Activated CD4-positive, alpha-beta T cell treated with anti-CD3 and anti-CD28 coated beads, Interleukin-2, amount 10 ng/mL, durations not matched to agents 7 days and 5 days (primary cell): ENCODE data around the gene FBXO34. TPM values are rescaled to one million over a fixed set of nuclear protein-coding genes. Genes with fewer than 3 reads are reported as not detected.

Experiments
- CTCF ChIA-PET: fragments of 350-600 bp; sonication (Branson Sonifier 250); formaldehyde crosslinking; loops from one replicate; lab custom pipeline; 2021; ENCODE audit warnings: antibody characterized with exemption; lab: Charles Lee
- POLR2A ChIA-PET: fragments of 350-600 bp; sonication (Branson Sonifier 250); formaldehyde crosslinking; loops from one replicate; lab custom pipeline; 2021; ENCODE audit warnings: antibody characterized with exemption; lab: Charles Lee
- DNase-seq: peaks from one replicate; pipeline ENCODE4 v3.0.0-alpha.2; 2020
- H3K27ac Mint-ChIP-seq: one replicate; pipeline ENCODE4 v1.8.0; 2021; ENCODE audit warnings: mild to moderate bottlenecking, moderate library complexity, mixed read lengths
- H3K27me3 Mint-ChIP-seq: one replicate; pipeline ENCODE4 v1.8.0; 2021; ENCODE audit warnings: mixed read lengths
- H3K36me3 Mint-ChIP-seq: one replicate; pipeline ENCODE4 v1.8.0; 2021; ENCODE audit warnings: low read depth, mixed read lengths
- H3K4me1 Mint-ChIP-seq: one replicate; pipeline ENCODE4 v1.8.0; 2021; ENCODE audit warnings: mixed read lengths
- H3K4me3 Mint-ChIP-seq: one replicate; pipeline ENCODE4 v1.8.0; 2021; ENCODE audit warnings: mild to moderate bottlenecking, moderate library complexity, mixed read lengths
- H3K9me3 Mint-ChIP-seq: one replicate; pipeline ENCODE4 v1.8.0; 2021; ENCODE audit warnings: mixed read lengths
- total RNA-seq, 2 experiments: library from RNA; stranded (reverse); gene quantifications; one replicate each; pipeline ENCODE4 v1.2.3, GENCODE V29; 2021

The FBXO34 gene
- total RNA-seq, 2 experiments from 2014 or later = 23.0 to 23.6 TPM

DNA sequence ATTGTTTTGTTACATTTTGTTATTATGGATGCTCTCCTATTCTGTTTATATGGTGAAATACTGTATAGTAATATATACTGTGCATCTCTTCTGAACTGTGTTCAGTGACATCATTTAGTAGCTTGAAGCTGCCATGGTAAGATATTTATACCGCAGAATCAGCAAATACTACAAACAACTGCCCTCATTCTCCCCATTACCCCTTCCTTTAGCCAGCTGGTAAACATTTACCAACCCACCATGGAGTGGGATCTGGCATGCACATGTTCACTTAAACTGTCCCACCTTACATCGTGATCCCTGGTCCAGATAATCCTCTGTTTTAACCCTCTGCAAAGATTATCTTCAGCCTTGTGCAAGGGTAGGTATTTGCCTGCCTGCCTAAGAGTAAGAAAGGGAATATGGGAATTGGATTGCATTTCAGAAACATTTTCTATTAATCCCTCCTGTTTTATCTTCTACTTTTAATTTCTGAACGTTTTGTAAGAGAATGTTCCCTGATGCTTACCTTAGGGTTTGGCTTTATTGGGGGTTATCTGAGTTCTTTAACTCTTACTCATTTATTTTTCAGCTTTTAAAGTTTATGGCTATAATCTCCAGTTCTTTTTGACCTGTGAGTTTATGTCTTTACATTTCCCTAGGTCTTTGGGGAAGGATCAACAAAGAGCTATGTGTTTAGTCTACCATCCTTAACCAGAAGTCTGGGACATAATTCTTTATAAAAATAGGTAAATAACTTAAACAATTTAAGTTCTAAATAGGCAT lies 46.5 kb downstream of the FBXO34 start:
- Mint-ChIP-seq H3K4me3 (no peak overlapping the region), H3K36me3 (peaks cover 36% of the 10 kb centered on the region), H3K27me3 (no peaks in the 10 kb centered on the region), H3K9me3 (peaks cover 23% of the 10 kb centered on the region), H3K4me1 (no peaks in the 10 kb centered on the region), H3K27ac (no peak overlapping the region)
- DNase-seq = no peak
- POLR2A ChIA-PET = no interaction called here
- CTCF ChIA-PET = interaction anchor here (0.8 to 2.2 kb wide), 3 partner anchors 10 to 93 kb away, joined by 3 to 4 read pairs (median 3); no protein-coding TSS in a partner anchor

DNA sequence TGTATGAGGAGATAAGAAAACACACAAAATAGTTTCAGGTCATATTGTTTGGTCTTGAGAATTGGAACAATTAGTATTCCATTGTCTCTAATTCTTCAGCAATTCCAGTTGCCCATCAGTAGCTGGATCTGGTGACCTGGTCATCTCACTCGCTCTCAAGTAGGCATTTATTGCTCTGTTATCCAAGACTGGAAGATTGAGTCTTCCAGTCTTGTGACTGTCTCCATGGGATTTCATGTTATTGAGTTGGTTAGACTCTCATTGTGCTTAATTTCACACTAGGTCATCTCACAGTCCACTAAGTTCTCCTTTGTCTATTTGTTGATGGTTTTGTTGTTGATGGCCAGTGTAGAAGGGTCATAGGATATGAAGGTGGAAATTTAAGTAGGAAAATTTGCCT lies 47.5 kb downstream of the FBXO34 start:
- peaks cover 27% of the 10 kb centered on the region for H3K36me3 Mint-ChIP-seq
- H3K9me3 Mint-ChIP-seq = peaks cover 13% of the 10 kb centered on the region
- no peaks in the 10 kb centered on the region for H3K4me1 Mint-ChIP-seq
- CTCF ChIA-PET = interaction anchor here (1.0 to 2.2 kb wide), 3 partner anchors 13 to 92 kb away, joined by 3 to 4 read pairs (median 4); no protein-coding TSS in a partner anchor
- H3K27ac Mint-ChIP-seq = no peak overlapping the region
- no peaks in the 10 kb centered on the region for H3K27me3 Mint-ChIP-seq
- DNase-seq = no peak
- POLR2A ChIA-PET = no interaction called here
- no peak overlapping the region for H3K4me3 Mint-ChIP-seq

- ChIA-PET POLR2A (no interaction called here), CTCF (no interaction called here)
- Mint-ChIP-seq H3K36me3 (peaks cover 11% of the 10 kb centered on the region), H3K27me3 (no peaks in the 10 kb centered on the region), H3K4me1 (peaks cover 14% of the 10 kb centered on the region), H3K27ac (no peak overlapping the region), H3K9me3 (no peaks in the 10 kb centered on the region), H3K4me3 (no peak overlapping the region)
- no peak for DNase-seq
These were observed 52.7 kb downstream of the FBXO34 start for GRCh38 chr14:55323910-55324309.

GRCh38 chr14:55324812-55325211 lies 53.6 kb downstream of the FBXO34 start:
- no peak for DNase-seq
- no peaks in the 10 kb centered on the region for H3K27me3 Mint-ChIP-seq
- H3K4me3 Mint-ChIP-seq = no peak overlapping the region
- H3K27ac Mint-ChIP-seq = no peak overlapping the region
- POLR2A ChIA-PET = no interaction called here
- H3K9me3 Mint-ChIP-seq = no peaks in the 10 kb centered on the region
- H3K4me1 Mint-ChIP-seq = peaks cover 15% of the 10 kb centered on the region
- H3K36me3 Mint-ChIP-seq = peaks cover 9% of the 10 kb centered on the region
- CTCF ChIA-PET = interaction anchor here (1.0 kb wide), 1 partner anchor 21 kb away, joined by 3 read pairs; no protein-coding TSS in a partner anchor

DNA sequence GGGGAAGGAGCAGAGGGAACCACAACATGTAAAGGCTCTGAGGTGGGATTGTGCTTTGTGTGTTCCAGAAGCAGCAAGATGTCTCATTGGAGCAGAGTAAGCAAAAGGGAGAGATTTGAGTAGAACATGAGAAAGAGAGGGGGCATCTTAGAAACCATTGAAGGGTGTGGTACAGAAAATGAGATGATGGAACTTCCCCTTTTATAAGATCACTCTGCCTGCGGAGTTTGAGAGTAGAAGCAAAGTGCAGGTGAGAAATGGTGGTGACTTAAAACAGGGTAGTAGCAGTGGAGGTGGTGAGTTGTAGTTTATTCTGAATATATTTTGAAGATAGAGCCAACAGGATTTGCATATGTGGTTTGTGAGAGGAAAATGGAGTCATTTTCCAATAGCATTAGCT lies 56.0 kb downstream of the FBXO34 start:
- DNase-seq = no peak
- H3K36me3 Mint-ChIP-seq = peaks cover 9% of the 10 kb centered on the region
- H3K27ac Mint-ChIP-seq = no peak overlapping the region
- CTCF ChIA-PET = interaction anchor here (0.6 kb wide), 1 partner anchor 10 kb away, joined by 3 read pairs; no protein-coding TSS in a partner anchor
- peaks cover 30% of the 10 kb centered on the region for H3K4me1 Mint-ChIP-seq
- POLR2A ChIA-PET = no interaction called here
- H3K4me3 Mint-ChIP-seq = no peak overlapping the region
- H3K9me3 Mint-ChIP-seq = no peaks in the 10 kb centered on the region
- H3K27me3 Mint-ChIP-seq = no peaks in the 10 kb centered on the region

DNA sequence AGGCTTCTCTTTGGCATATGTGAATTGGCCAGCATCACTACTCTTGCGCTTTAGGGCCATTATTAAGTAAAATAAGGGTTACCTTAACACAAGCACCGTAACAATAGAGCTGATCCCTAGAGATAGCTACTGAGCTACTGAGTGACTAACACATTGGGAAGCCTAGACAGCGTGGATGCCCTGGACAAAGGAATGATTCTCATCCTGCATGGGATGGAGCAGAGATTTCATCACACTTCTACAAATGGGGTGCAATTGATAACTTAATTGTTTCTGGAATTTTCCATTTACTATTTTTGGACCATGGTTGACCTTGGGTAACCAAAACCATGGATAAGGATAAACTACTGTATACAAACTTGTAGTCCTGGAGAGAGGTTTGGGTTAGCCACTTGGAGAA lies 57.1 kb downstream of the FBXO34 start:
- Mint-ChIP-seq H3K4me1 (peaks cover 41% of the 10 kb centered on the region), H3K4me3 (no peak overlapping the region), H3K9me3 (no peaks in the 10 kb centered on the region), H3K27ac (no peak overlapping the region), H3K36me3 (peaks cover 9% of the 10 kb centered on the region), H3K27me3 (no peaks in the 10 kb centered on the region)
- ChIA-PET POLR2A (no interaction called here), CTCF (no interaction called here)
- no peak for DNase-seq

GRCh38 chr14:55329999-55330710 lies 58.9 kb downstream of the FBXO34 start:
- Mint-ChIP-seq H3K27me3 (no peaks in the 10 kb centered on the region), H3K36me3 (peaks cover 14% of the 10 kb centered on the region), H3K27ac (peak overlapping the region; percentile 55), H3K4me1 (peaks cover 60% of the 10 kb centered on the region), H3K4me3 (no peak overlapping the region), H3K9me3 (no peaks in the 10 kb centered on the region)
- CTCF ChIA-PET = interaction anchor here (0.8 to 1.3 kb wide), 4 partner anchors 14 to 60 kb away, joined by 3 to 4 read pairs (median 4); no protein-coding TSS in a partner anchor
- DNase-seq = no peak
- POLR2A ChIA-PET = no interaction called here

DNA sequence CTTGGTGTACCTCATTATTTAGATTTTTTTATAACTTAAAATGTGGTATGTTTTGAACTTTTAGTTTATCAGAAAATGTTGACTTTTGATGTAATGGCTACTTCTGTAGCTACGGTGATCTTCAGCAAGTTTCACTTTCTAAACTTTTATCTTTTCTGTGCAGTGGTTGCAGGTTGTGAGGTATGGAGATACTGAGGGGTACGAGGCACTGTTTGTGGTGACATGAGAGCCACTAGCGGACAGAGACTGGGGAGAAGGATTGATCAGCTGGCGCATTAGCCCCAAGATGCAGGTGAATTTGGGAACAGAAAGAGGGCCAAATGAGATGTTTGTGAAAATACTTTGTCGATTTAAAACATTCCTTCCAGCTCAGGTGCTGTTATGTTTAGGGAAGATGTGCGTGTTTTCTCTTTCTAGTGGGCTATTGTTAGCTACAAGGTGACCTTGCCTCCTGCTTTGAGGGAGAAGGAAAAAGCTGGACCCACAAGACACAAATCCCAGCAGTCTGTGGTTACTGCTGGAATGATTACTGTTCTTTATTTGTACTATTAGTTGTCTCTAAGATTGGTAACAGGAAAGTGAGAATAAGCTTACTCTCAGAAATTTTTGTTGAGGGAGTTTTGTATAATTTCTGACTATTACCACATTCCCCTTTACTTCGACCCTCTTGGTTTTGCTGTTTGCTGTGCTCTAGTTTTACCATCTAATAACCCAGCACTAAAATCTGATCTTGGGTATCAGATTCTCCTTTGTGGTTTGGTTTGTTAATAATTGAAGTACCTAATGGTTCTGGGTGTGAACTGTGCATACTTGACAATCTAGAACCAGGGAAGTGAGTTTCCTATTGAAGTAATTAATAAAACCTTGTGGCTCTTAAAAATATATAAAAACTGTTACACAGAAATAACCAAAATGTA lies 61.7 kb downstream of the FBXO34 start:
- H3K9me3 Mint-ChIP-seq = no peaks in the 10 kb centered on the region
- DNase-seq = peak; percentile 51
- ChIA-PET CTCF (interaction anchor here (0.6 to 1.5 kb wide), 5 partner anchors 14 to 26 kb away, joined by 3 to 6 read pairs (median 4); no protein-coding TSS in a partner anchor), POLR2A (no interaction called here)
- H3K27me3 Mint-ChIP-seq = no peaks in the 10 kb centered on the region
- peaks cover 66% of the 10 kb centered on the region for H3K4me1 Mint-ChIP-seq
- H3K36me3 Mint-ChIP-seq = peaks cover 18% of the 10 kb centered on the region
- H3K27ac Mint-ChIP-seq = peak overlapping the region; percentile 90
- H3K4me3 Mint-ChIP-seq = peak overlapping the region; percentile 67

DNA sequence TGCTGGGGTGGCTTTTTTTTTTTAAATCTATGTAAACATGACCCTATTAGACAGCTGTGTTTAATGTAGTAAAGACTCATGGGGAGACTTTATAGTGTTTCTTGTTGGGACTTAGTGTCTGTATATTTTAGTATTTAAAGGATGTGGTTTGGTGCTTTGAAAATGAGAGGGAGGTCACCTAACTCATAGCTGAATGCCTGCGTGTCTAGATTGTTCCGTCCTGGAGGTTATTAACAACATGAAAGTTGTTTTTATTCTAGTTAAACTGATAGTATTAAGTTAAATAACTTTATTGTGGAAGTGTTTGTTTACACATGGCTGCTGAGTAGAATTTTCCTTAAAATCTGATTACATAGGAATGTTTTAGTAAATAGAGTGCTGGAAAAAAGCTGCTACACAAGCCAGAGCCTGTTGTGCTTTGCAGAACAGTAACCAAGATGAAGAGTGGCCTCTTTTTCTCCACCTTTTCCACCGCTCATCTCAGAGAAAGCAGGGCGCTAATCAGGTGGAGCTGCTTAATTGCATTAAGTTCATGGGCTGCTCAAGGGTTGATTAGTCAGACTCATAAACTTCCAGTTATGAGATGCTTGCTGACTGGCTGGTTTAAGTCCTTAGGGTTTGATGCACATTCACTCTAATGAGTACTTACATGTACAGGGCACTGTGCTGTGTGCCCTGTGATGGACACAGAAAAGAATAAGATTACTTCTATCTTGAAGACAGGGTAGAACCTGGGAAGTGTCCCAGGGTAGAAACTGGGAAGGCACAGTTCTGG lies 62.7 kb downstream of the FBXO34 start:
- CTCF ChIA-PET = interaction anchor here (0.7 to 1.2 kb wide), 3 partner anchors 17 to 27 kb away, joined by 3 to 4 read pairs (median 3); no protein-coding TSS in a partner anchor
- Mint-ChIP-seq H3K36me3 (peaks cover 18% of the 10 kb centered on the region), H3K4me3 (peak overlapping the region; percentile 51), H3K27ac (peak overlapping the region; percentile 90), H3K9me3 (no peaks in the 10 kb centered on the region), H3K4me1 (peaks cover 74% of the 10 kb centered on the region), H3K27me3 (no peaks in the 10 kb centered on the region)
- POLR2A ChIA-PET = no interaction called here
- DNase-seq = no peak

DNA sequence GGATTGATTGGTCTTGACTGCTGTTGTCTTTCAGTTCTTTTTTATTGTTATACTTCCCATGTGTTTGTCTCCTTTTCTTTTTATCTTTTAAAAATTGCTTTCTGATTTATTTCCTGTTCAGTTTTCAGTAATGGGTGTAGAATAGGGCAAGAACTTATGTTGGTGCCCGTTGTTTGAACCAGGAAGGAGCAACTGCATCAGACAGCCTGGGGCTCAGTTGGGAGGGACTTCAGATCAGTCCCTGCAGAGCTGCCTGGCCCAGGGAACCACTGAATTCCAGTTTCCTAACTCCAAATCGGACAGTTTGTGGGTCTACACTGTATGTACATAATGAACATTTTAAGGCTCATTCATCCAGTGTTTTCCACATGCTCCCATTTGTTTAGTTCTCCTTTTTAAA lies 64.9 kb downstream of the FBXO34 start:
- Mint-ChIP-seq H3K36me3 (peaks cover 18% of the 10 kb centered on the region), H3K4me3 (peak overlapping the region; percentile 2), H3K27me3 (no peaks in the 10 kb centered on the region), H3K4me1 (peaks cover 79% of the 10 kb centered on the region), H3K27ac (peak overlapping the region; percentile 61), H3K9me3 (no peaks in the 10 kb centered on the region)
- peak; percentile 39 for DNase-seq
- ChIA-PET POLR2A (no interaction called here), CTCF (interaction anchor here (0.6 to 1.5 kb wide), 3 partner anchors 14 to 280 kb away, joined by 3 to 4 read pairs (median 3); no protein-coding TSS in a partner anchor)

GRCh38 chr14:55336691-55337090 lies 65.5 kb downstream of the FBXO34 start:
- POLR2A ChIA-PET = no interaction called here
- peaks cover 18% of the 10 kb centered on the region for H3K36me3 Mint-ChIP-seq
- no peaks in the 10 kb centered on the region for H3K27me3 Mint-ChIP-seq
- DNase-seq = no peak
- CTCF ChIA-PET = interaction anchor here (0.6 to 2.2 kb wide), 4 partner anchors 10 to 280 kb away, joined by 3 to 7 read pairs (median 4); no protein-coding TSS in a partner anchor
- no peak overlapping the region for H3K4me3 Mint-ChIP-seq
- peak overlapping the region; percentile 61 for H3K27ac Mint-ChIP-seq
- peaks cover 82% of the 10 kb centered on the region for H3K4me1 Mint-ChIP-seq
- no peaks in the 10 kb centered on the region for H3K9me3 Mint-ChIP-seq
